Stomach (tissue), 9 donors: ENCODE data around the gene FEV. TPM values are rescaled to one million over a fixed set of nuclear protein-coding genes. Genes with fewer than 3 reads are reported as not detected.

Experiments used
- DNase-seq, 2 donors: peaks; one replicate each; pipeline versions ENCODE4 v3.0.0 to v3.0.0-alpha.2; 2013 to 2019
- H3K27ac ChIP-seq, 5 donors: fragments of 200-600 bp in 4 of 5; sonication (generic) in 4 of 5; one replicate each; pipeline ENCODE4 v1.5.1; 2013 to 2019; ENCODE audit warnings: mild to moderate bottlenecking in 1 of 5, moderate library complexity in 1 of 5
- H3K27me3 ChIP-seq, 3 donors: fragments of 200-600 bp; sonication (generic); one replicate each; pipeline ENCODE4 v1.5.1; 2017 to 2019; ENCODE audit warnings: mixed run types in 1 of 3
- H3K36me3 ChIP-seq, 4 donors: fragments of 200-600 bp; sonication (generic); 1 replicate in 3 of 4; 2 replicates in 1 of 4; pipeline ENCODE4 v1.5.1; 2016 to 2019
- H3K4me1 ChIP-seq, 4 donors: fragments of 200-600 bp; sonication (generic); one replicate each; pipeline ENCODE4 v1.5.1; 2016 to 2019
- H3K4me3 ChIP-seq, 4 donors: fragments of 200-600 bp; sonication (generic) in 3 of 4; one replicate each; pipeline ENCODE4 v1.5.1; 2016 to 2019; ENCODE audit warnings: mild to moderate bottlenecking in 1 of 4
- H3K9me3 ChIP-seq, 4 donors: fragments of 200-600 bp; sonication (generic); one replicate each; pipeline ENCODE4 v1.5.1; 2016 to 2019
- CTCF ChIP-seq, 7 experiments: fragments of 450-650 bp in 4 of 7; fragments of 200-600 bp in 3 of 7; sonication (generic) in 3 of 7; IDR thresholded peaks; one replicate each; pipeline ENCODE4 v1.5.1; 2016 to 2019; ENCODE audit warnings: antibody characterized with exemption in 7 of 7, control low read depth in 2 of 7, mild to moderate bottlenecking in 1 of 7
- EP300 ChIP-seq: sonication (generic); formaldehyde crosslinking; IDR thresholded peaks from one replicate; pipeline ENCODE4 v1.6.1; 2017; ENCODE audit warnings: antibody characterized with exemption
- POLR2A ChIP-seq, 4 donors: fragments of 450-650 bp; IDR thresholded peaks; one replicate each; pipeline ENCODE4 v1.6.1; 2016; ENCODE audit warnings: antibody characterized with exemption in 4 of 4, control low read depth in 2 of 4, mild to moderate bottlenecking in 1 of 4, moderate library complexity in 1 of 4
- POLR2AphosphoS5 ChIP-seq, 3 donors: sonication (generic); formaldehyde crosslinking; IDR thresholded peaks; one replicate each; pipeline ENCODE4 v1.6.1; 2016; ENCODE audit warnings: antibody characterized with exemption in 3 of 3
- WGBS, 5 donors: extraction: QIAGEN DNeasy Blood & Tissue Kit in 3 of 5; methylation state at CpG; one replicate each; pipeline versions ENCODE4 v1.1.5 to v1.1.7; 2013 to 2018; 5-methylcytosine and 5-hydroxymethylcytosine counted together
- intact Hi-C: fragments of 100-400 bp; cut with DNase I; formaldehyde crosslinking; loops from one replicate; pipeline ENCODE4 v1.15.1; 2023; ENCODE audit warnings: low total_unique reads
- polyA plus RNA-seq, 3 donors: library from polyadenylated mRNA; stranded (reverse); fragments of 200-250 nt; gene quantifications; one replicate each; pipeline ENCODE4 v1.2.3, GENCODE V29; 2013
- total RNA-seq, 5 donors: library from RNA; depleted of rRNA; stranded (reverse); fragments of >200 nt; gene quantifications; one replicate each; pipeline versions ENCODE4 v1.1.0 to v1.2.3, GENCODE V29; 2014 to 2016
- donor health status: healthy with polysubstance abuse.
- donor health status: Bipolar disorder and iron deficiency.
- donor health status: healthy.

FEV gene
- total and polyA plus RNA-seq, 8 donors: 0.28 to 6.4 (median 1.1) TPM; not detected in 4

DNA sequence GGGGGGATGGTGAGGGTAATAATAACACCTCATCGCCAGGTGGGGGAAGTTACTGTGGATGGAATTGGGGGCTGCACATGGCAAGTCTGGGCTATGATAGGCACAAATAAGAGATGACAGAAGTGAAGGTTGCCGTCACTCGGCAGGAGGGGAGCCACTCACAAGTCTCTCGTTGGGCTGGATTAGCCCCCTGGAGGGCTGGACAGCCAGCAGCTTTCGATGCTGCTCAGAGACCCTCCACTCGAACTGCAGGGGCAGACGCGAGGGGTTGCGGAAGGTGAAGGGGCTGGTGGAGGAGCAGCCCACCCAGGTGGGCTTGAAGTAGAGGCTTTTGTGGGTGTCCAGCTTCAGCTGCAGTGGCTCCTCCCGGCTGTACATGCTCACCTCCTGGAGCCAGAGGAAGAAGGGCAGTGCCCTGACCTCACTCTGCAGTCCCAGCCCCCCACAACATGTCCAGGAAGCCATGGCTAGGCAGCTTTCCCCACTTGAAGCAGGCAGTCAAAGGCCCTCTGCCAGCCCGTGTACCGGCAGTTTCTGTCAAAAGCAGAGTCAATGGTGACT lies 38.1 kb upstream of the FEV start:
- DNase-seq: no peak
- no peak for TF ChIP-seq EP300
- no peak for TF ChIP-seq CTCF (IDR thresholded peaks at IDR 0.05)
- TF ChIP-seq POLR2AphosphoS5 (IDR thresholded peaks at IDR 0.05): no peak
- no peak for TF ChIP-seq POLR2A (IDR thresholded peaks at IDR 0.05)
- H3K4me1 ChIP-seq: no peaks in the 10 kb centered on the region
- no peaks in the 10 kb centered on the region for H3K9me3 ChIP-seq
- peaks cover 0 to 38% (median 0%) of the 10 kb centered on the region in 3 donors for H3K27me3 ChIP-seq
- no peak overlapping the region for H3K27ac ChIP-seq
- intact Hi-C loops: loop anchor here (10.0 kb wide), 2 partner anchors 132 to 282 kb away; partner anchors contain the start of gene PTPRN
- H3K4me3 ChIP-seq: no peak overlapping the region
- 74 to 86% (median 77%) methylated on average over 11 to 12 of the region's 12 CpGs for WGBS, 5 donors
- no peaks in the 10 kb centered on the region for H3K36me3 ChIP-seq

DNA sequence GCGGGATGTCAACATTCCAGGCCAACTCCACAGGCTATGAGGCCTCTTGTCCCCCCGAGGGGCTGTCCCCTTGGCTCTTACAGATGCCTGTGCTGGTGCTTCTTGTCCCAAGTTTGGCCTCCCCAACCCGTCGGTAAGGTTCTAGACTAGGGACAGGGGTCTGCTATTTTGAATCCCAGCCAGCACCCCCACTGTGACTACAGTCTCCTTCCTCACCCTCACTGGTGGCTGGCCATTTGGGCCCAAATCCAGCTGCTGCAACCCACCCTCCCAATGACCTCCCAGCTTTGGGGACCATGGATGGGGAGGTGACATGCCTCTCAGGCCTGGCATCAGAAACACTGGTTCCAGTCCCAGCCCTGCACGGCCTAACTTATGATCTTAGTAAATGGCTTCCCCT lies 37.6 kb upstream of the FEV start:
- no peak for TF ChIP-seq POLR2AphosphoS5 (IDR thresholded peaks at IDR 0.05)
- no peak for TF ChIP-seq EP300
- TF ChIP-seq POLR2A (IDR thresholded peaks at IDR 0.05): no peak
- TF ChIP-seq CTCF (IDR thresholded peaks at IDR 0.05): no peak
- DNase-seq: no peak
- WGBS, 5 donors: 77 to 97% (median 90%) methylated on average over 4 to 5 of the region's 5 CpGs
- intact Hi-C loops: loop anchor here (10.0 kb wide), 2 partner anchors 132 to 282 kb away; partner anchors contain the start of gene PTPRN
- Histone ChIP-seq H3K27me3 (peaks cover 0 to 38% (median 0%) of the 10 kb centered on the region in 3 donors), H3K36me3 (no peaks in the 10 kb centered on the region), H3K27ac (no peak overlapping the region), H3K9me3 (no peaks in the 10 kb centered on the region), H3K4me1 (no peaks in the 10 kb centered on the region), H3K4me3 (no peak overlapping the region)

DNA sequence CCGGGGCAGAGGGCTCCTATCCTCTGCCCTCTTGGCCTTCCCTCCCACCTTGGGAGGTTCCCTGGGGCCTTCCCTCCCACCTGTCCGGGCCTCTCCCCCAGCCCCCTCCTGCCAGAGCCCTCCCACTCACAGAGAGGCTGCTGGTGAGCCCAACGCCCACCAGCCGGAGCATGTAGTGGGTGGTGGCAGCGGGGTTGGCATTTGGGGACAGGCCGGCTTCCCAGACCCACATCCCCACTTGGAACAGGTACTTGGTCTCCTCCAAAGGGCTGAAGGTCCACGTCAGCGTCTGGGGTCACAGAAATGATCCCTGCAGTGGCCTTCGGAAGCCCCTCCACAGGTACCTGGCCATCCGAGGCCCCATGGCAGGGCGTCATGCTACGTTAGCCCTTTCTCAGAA lies 37.1 kb upstream of the FEV start:
- no peak overlapping the region for H3K27ac ChIP-seq
- intact Hi-C loops: loop anchor here (10.0 kb wide), 2 partner anchors 133 to 283 kb away; partner anchors contain the start of gene PTPRN
- H3K4me1 ChIP-seq: no peaks in the 10 kb centered on the region
- DNase-seq: no peak
- H3K4me3 ChIP-seq: no peak overlapping the region
- peaks cover 0 to 43% (median 0%) of the 10 kb centered on the region in 3 donors for H3K27me3 ChIP-seq
- no peaks in the 10 kb centered on the region for H3K36me3 ChIP-seq
- WGBS, 5 donors: 83 to 90% (median 87%) methylated on average over 12 of the region's 12 CpGs
- TF ChIP-seq POLR2AphosphoS5 (IDR thresholded peaks at IDR 0.05) (no peak), EP300 (no peak), POLR2A (IDR thresholded peaks at IDR 0.05) (no peak), CTCF (IDR thresholded peaks at IDR 0.05) (no peak)
- H3K9me3 ChIP-seq: no peaks in the 10 kb centered on the region

DNA sequence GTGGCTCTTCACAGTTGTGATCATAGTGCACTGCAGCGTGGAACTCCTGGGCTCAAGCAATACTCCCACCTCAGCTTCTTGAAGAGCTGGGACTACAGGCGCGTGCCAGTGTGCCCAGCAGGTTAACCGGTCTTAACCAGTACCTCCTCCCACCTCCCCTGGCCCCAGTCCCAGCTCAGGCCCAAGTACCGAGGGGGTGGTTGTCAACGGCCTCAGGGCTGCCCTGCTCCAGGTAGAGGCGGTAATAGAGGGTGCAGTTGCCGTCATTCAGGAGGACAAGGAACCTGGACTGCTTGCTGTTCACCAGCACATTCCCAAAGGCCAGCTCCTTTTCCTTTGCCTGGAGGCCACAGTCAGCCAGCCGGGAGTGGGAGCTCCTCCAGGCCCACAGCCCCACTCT lies 36.6 kb upstream of the FEV start:
- peaks cover 0 to 44% (median 0%) of the 10 kb centered on the region in 3 donors for H3K27me3 ChIP-seq
- H3K4me1 ChIP-seq: no peaks in the 10 kb centered on the region
- WGBS, 5 donors: 74 to 80% (median 77%) methylated on average over 4 to 9 of the region's 9 CpGs
- no peaks in the 10 kb centered on the region for H3K36me3 ChIP-seq
- no peak overlapping the region for H3K27ac ChIP-seq
- H3K9me3 ChIP-seq: no peaks in the 10 kb centered on the region
- intact Hi-C loops: loop anchor here (10.0 kb wide), 2 partner anchors 133 to 283 kb away; partner anchors contain the start of gene PTPRN
- TF ChIP-seq CTCF (IDR thresholded peaks at IDR 0.05) (no peak), POLR2AphosphoS5 (IDR thresholded peaks at IDR 0.05) (no peak), EP300 (no peak), POLR2A (IDR thresholded peaks at IDR 0.05) (no peak)
- H3K4me3 ChIP-seq: no peak overlapping the region
- DNase-seq: no peak
